ENCODE data around the gene NFATC1. TPM values are rescaled to one million over a fixed set of nuclear protein-coding genes. Genes with fewer than 3 reads are reported as not detected.
A peak's percentile ranks its signal among the peaks of the same experiment; 100 is the strongest.

The NFATC1 gene
- total RNA-seq, 2 donors from 2014 or later, result 5.2 to 5.9 TPM

DNA sequence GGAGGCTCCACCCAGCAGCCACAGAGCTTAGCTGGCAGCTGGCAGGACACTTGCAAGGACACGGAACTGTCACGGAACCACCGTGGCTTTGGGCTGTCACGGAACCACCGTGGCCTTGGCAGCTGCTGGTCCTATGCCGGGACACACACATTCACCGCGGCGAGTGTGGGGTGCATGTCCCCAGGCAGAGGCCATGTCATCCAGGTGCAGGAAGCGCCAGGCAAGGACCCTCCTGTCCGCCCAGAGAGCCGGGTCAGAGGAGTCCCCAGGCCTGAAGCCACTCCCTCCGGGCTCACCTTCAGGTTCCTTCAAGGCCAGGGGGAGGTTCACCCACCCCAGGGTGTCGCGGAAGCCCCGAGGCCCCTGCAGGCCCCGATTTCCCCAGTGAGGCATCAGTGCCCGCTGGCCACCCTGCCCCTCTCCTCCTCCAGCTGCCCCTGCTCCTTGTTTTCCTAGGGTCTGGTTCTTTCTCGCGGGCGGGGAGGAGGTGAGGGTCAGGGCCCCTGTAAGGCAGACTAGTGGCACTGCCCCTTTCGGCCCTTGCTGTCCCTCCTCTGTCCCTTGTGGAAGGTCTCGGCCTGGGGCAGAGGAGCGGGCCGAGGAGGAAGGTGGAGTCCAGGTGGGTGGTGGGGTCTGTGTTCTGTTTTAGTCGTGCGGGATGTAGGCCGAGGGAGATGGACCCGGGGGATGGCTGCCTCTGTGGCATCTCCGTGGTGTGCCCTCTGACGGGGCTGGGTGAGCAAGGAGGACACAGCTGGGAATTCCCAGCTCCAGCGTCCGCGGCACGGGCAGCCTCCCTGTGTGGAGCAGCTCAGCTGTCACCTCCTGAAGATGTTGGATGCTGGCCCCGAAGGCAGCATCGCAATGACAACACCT is 60.6 kb downstream of the NFATC1 start:
- Histone ChIP-seq H3K36me3 (replicated peaks in 1 of 2; ENCODE audit: insufficient read depth in 1 of 2, low read depth in 2 of 2) (no peaks in the 10 kb centered on the region), H3K27me3 (no peaks in the 10 kb centered on the region), H3K27ac (no peak overlapping the region), H3K9me3 (no peaks in the 10 kb centered on the region), H3K4me1 (peaks cover 16% of the 10 kb centered on the region), H3K4me3 (no peak overlapping the region)
- WGBS, 2 donors, result 88 to 95% methylated on average over 16 to 37 of the region's 37 CpGs
- intact Hi-C loops (cut with DNase I), result no loop called here
- TF ChIP-seq, protein P1, sequence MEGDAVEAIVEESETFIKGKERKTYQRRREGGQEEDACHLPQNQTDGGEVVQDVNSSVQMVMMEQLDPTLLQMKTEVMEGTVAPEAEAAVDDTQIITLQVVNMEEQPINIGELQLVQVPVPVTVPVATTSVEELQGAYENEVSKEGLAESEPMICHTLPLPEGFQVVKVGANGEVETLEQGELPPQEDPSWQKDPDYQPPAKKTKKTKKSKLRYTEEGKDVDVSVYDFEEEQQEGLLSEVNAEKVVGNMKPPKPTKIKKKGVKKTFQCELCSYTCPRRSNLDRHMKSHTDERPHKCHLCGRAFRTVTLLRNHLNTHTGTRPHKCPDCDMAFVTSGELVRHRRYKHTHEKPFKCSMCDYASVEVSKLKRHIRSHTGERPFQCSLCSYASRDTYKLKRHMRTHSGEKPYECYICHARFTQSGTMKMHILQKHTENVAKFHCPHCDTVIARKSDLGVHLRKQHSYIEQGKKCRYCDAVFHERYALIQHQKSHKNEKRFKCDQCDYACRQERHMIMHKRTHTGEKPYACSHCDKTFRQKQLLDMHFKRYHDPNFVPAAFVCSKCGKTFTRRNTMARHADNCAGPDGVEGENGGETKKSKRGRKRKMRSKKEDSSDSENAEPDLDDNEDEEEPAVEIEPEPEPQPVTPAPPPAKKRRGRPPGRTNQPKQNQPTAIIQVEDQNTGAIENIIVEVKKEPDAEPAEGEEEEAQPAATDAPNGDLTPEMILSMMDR (IDR thresholded peaks at IDR 0.05), result no peak
- no peak for TF ChIP-seq POLR2A (IDR thresholded peaks at IDR 0.05)
- DNase-seq, result no peak
- no peak for ATAC-seq

DNA sequence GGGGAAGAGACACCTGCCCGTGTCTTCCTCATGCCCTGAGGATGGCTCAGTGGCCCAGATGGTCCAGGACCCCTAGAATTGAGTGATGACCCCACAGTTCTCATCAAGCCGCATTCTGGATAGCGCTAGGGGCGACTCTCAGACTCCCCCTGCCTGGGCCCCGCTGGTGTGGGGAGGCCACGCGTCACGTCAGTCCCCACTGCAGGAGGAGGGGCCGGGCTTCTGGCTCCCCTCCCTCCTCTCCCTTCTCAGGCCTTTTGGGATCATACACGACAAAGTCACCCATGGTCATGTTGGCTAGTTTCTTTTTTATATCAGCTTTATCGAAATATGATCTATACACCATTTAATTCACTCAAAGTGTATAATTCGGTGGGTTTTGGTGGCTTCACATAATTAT is 61.5 kb downstream of the NFATC1 start:
- Histone ChIP-seq H3K4me3 (no peak overlapping the region), H3K27me3 (no peaks in the 10 kb centered on the region), H3K27ac (no peak overlapping the region), H3K9me3 (no peaks in the 10 kb centered on the region), H3K4me1 (peaks cover 16% of the 10 kb centered on the region), H3K36me3 (replicated peaks in 1 of 2; ENCODE audit: insufficient read depth in 1 of 2, low read depth in 2 of 2) (no peaks in the 10 kb centered on the region)
- intact Hi-C loops (cut with DNase I), result no loop called here
- ATAC-seq (no peak), DNase-seq (no peak)
- 86 to 95% methylated on average over 11 of the region's 12 CpGs for WGBS, 2 donors
- no peak for TF ChIP-seq POLR2A (IDR thresholded peaks at IDR 0.05)
- TF ChIP-seq, protein P1 (IDR thresholded peaks at IDR 0.05), result no peak

DNA sequence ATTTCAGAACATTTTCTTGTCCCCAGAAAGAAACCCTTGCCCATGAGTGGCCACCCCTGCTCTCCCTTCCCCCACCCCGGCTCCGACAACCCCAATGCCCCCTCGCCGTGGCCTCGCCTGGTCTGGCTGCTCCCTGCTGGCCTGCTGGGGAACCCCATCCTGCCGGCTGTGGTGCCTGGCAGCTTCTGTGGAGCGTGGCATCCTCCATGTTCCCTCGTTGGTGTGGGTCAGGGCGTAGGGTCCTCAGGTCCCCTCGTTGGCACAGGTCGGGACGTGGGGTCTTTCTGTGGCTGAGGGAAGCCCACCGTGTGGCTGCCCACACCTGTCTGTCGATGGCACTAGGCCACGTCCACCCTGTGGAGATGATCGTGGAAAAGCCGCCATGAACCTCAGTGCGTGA is 61.9 kb downstream of the NFATC1 start:
- Histone ChIP-seq H3K4me1 (peaks cover 16% of the 10 kb centered on the region), H3K4me3 (no peak overlapping the region), H3K9me3 (no peaks in the 10 kb centered on the region), H3K27ac (peak overlapping the region in 2 of 4 donors; percentile 65 to 76), H3K27me3 (no peaks in the 10 kb centered on the region), H3K36me3 (replicated peaks in 1 of 2; ENCODE audit: insufficient read depth in 1 of 2, low read depth in 2 of 2) (no peaks in the 10 kb centered on the region)
- TF ChIP-seq, protein P1 (IDR thresholded peaks at IDR 0.05), result no peak
- TF ChIP-seq POLR2A (IDR thresholded peaks at IDR 0.05), result no peak
- 83 to 96% methylated on average over 11 to 18 of the region's 18 CpGs for WGBS, 2 donors
- no peak for ATAC-seq
- DNase-seq, result no peak
- intact Hi-C loops (cut with DNase I), result no loop called here

DNA sequence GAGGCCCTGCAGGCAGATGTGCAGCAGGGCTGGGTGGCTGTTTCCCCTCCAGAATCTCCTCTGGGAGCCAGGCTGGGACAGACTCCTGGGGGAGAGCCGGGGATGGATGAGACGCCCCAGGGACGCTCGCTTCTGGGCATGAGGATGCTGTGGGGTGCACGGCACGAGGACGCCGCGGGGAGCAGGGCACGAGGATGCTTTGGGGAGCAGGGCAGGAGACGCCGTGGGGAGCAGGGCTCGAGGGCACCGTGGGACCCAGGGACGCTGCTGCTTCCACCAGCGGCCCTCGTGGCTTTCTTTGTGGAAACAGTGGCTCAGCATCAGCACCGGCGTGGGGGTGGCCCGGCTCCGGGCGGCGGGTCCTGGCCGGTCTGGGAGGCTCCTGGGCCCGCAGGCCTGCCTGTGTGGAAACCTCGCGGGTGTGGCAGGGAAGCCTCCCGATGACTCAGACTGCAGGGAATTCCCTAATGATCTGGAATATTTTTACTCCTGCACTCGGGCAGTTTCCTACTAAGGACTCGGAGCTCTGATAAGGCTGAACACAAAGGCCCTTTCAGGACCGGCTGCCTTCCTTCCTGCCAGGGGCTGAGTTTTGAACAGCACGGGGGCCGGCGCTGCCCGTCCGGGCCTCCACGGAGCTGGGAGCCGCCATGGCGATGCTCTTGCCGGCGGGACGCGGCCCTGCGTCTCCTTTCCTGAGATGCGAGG is 62.6 kb downstream of the NFATC1 start:
- intact Hi-C loops (cut with DNase I), result no loop called here
- no peaks in the 10 kb centered on the region for H3K27me3 ChIP-seq
- peak; percentile 90 for ATAC-seq
- no peaks in the 10 kb centered on the region for H3K9me3 ChIP-seq
- peak; percentile 49 to 72 (median 60) for DNase-seq
- peaks cover 16% of the 10 kb centered on the region for H3K4me1 ChIP-seq
- H3K4me3 ChIP-seq, result no peak overlapping the region
- H3K36me3 ChIP-seq (replicated peaks in 1 of 2; ENCODE audit: insufficient read depth in 1 of 2, low read depth in 2 of 2), result no peaks in the 10 kb centered on the region
- TF ChIP-seq POLR2A (IDR thresholded peaks at IDR 0.05), result peak in 1 of 3 donors; percentile 39
- TF ChIP-seq, protein P1 (IDR thresholded peaks at IDR 0.05), result no peak
- WGBS, 2 donors, result 64 to 71% methylated on average over 15 to 41 of the region's 45 CpGs
- H3K27ac ChIP-seq, result peak overlapping the region in 3 of 4 donors; percentile 65 to 81 (median 76)
